IMR-90 (cell line): ENCODE measurements around the gene TSHZ1. TPM values are rescaled to one million over a fixed set of nuclear protein-coding genes. Genes with fewer than 3 reads are reported as not detected.

ENCODE experiments used
- ATAC-seq: fragments of 200-7000 bp; cut with Tn5 transposase; 2 replicates; pipeline ENCODE4 v1.9.1; 2020; ENCODE audit warnings: low read depth, mild to moderate bottlenecking, moderate library complexity
- BruUV-seq: library from RNA; stranded (reverse); fragments of 400-500 nt; replicated peaks from 2 replicates; lab custom pipeline; 2021; lab: Mats Ljungman, UMichigan
- CTCF ChIA-PET: fragments of 300-600 bp; formaldehyde crosslinking; extraction: SDS; loops from one replicate; lab custom pipeline; 2021; ENCODE audit warnings: antibody characterized with exemption; lab: Yijun Ruan, JAX
- POLR2A ChIA-PET: fragments of 300-600 bp; sonication (Branson Sonifier 250); formaldehyde crosslinking; loops from one replicate; lab custom pipeline; 2022; ENCODE audit warnings: antibody characterized with exemption; ENCODE audit not compliant: unreplicated experiment; lab: Charles Lee
- DNase-seq: peaks from one replicate; pipeline ENCODE4 v3.0.0; 2013
- H2AFZ ChIP-seq: replicated peaks from 2 replicates; pipeline ENCODE3; 2013; ENCODE audit warnings: low read length, mild to moderate bottlenecking; ENCODE audit not compliant: poor library complexity
- H2AK5ac ChIP-seq: 2 replicates; pipeline ENCODE4 v1.6.1; 2013; ENCODE audit warnings: low read depth, low read length, inconsistent platforms
- H2AK9ac ChIP-seq: replicated peaks from 2 replicates; pipeline ENCODE3; 2013; ENCODE audit warnings: mild to moderate bottlenecking, low read depth, low read length, moderate library complexity; ENCODE audit not compliant: poor library complexity
- H2BK120ac ChIP-seq: 2 replicates; pipeline ENCODE4 v1.6.1; 2013; ENCODE audit warnings: low read depth, low read length, inconsistent platforms
- H2BK15ac ChIP-seq: 3 replicates; pipeline ENCODE4 v1.6.1; 2013; ENCODE audit warnings: low read depth, low read length, inconsistent platforms
- H2BK20ac ChIP-seq: 2 replicates; pipeline ENCODE4 v1.6.1; 2013; ENCODE audit warnings: low read depth, mild to moderate bottlenecking, inconsistent platforms, low read length, moderate library complexity
- H2BK5ac ChIP-seq: 2 replicates; pipeline ENCODE4 v1.6.1; 2013; ENCODE audit warnings: mild to moderate bottlenecking, low read depth, low read length, inconsistent platforms; ENCODE audit not compliant: poor library complexity, severe bottlenecking
- H3K14ac ChIP-seq: replicated peaks from 2 replicates; pipeline ENCODE4 v1.6.1; 2013; ENCODE audit warnings: low read depth, low read length, inconsistent platforms
- H3K18ac ChIP-seq: 2 replicates; pipeline ENCODE4 v1.6.1; 2013; ENCODE audit warnings: low read depth, low read length, control low read depth
- H3K23ac ChIP-seq: 2 replicates; pipeline ENCODE4 v1.6.1; 2013; ENCODE audit warnings: low read depth, low read length, inconsistent platforms
- H3K27ac ChIP-seq: 2 replicates; pipeline ENCODE4 v1.5.1; 2013; ENCODE audit warnings: mild to moderate bottlenecking, control low read depth, low read length; ENCODE audit not compliant: insufficient read depth
- H3K27me3 ChIP-seq: 2 replicates; pipeline ENCODE4 v1.6.1; 2013; ENCODE audit warnings: low read length; ENCODE audit not compliant: control insufficient read depth, insufficient read depth
- H3K36me3 ChIP-seq: 2 replicates; pipeline ENCODE4 v1.6.1; 2013; ENCODE audit warnings: low read length, mixed read lengths; ENCODE audit not compliant: control insufficient read depth, insufficient read depth
- H3K4ac ChIP-seq: 2 replicates; pipeline ENCODE4 v1.6.1; 2013; ENCODE audit warnings: low read depth, low read length, inconsistent platforms
- H3K4me1 ChIP-seq: 2 replicates; pipeline ENCODE4 v1.6.1; 2013; ENCODE audit warnings: low read length, mixed read lengths; ENCODE audit not compliant: control insufficient read depth, insufficient read depth
- H3K4me2 ChIP-seq: 2 replicates; pipeline ENCODE4 v1.6.1; 2013; ENCODE audit warnings: low read depth, mild to moderate bottlenecking, control low read depth, low read length, moderate library complexity
- H3K4me3 ChIP-seq: 2 replicates; pipeline ENCODE4 v1.5.1; 2013; ENCODE audit warnings: low read depth, mild to moderate bottlenecking, control low read depth, low read length, moderate library complexity; ENCODE audit not compliant: insufficient read depth
- H3K56ac ChIP-seq: 2 replicates; pipeline ENCODE4 v1.6.1; 2013; ENCODE audit warnings: low read length, inconsistent platforms; ENCODE audit not compliant: insufficient read depth; ENCODE audit errors: extremely low read depth
- H3K79me1 ChIP-seq, 2 experiments: 2 replicates each; pipeline ENCODE4 v1.6.1; 2013; ENCODE audit warnings: low read length in 2 of 2, inconsistent platforms in 1 of 2, low read depth in 1 of 2
- H3K9ac ChIP-seq: 2 replicates; pipeline ENCODE4 v1.6.1; 2013; ENCODE audit warnings: low read depth, low read length, control low read depth
- H3K9me1 ChIP-seq: 2 replicates; pipeline ENCODE4 v1.6.1; 2013; ENCODE audit warnings: low read length, inconsistent platforms; ENCODE audit not compliant: insufficient read depth
- H3K9me3 ChIP-seq: 2 replicates; pipeline ENCODE4 v1.6.1; 2013; ENCODE audit warnings: low read length; ENCODE audit not compliant: control insufficient read depth, insufficient read depth
- H4K20me1 ChIP-seq: 2 replicates; pipeline ENCODE4 v1.6.1; 2013; ENCODE audit warnings: low read length, inconsistent platforms; ENCODE audit not compliant: insufficient read depth
- H4K5ac ChIP-seq: 2 replicates; pipeline ENCODE4 v1.6.1; 2013; ENCODE audit warnings: mild to moderate bottlenecking, low read depth, low read length, control low read depth
- H4K8ac ChIP-seq, 2 experiments: 2 replicates each; pipeline ENCODE4 v1.6.1; 2013; ENCODE audit warnings: low read depth in 2 of 2, low read length in 2 of 2, control low read depth in 1 of 2, inconsistent platforms in 1 of 2
- H4K91ac ChIP-seq: 2 replicates; pipeline ENCODE4 v1.6.1; 2013; ENCODE audit warnings: low read depth, low read length, inconsistent platforms; ENCODE audit not compliant: insufficient read depth
- BHLHE40 ChIP-seq: fragments of 150-350 bp; IDR thresholded peaks from 2 replicates; pipeline ENCODE4 v1.6.1; 2016; ENCODE audit warnings: mild to moderate bottlenecking, low read depth, low read length
- CEBPB ChIP-seq: IDR thresholded peaks from 2 replicates; pipeline ENCODE4 v1.6.1; 2012; ENCODE audit warnings: low read depth, low read length, improper control_type of control experiment
- CHD1 ChIP-seq: IDR thresholded peaks from 2 replicates; pipeline ENCODE4 v1.6.1; 2012; ENCODE audit warnings: low read depth, low read length, improper control_type of control experiment
- FOS ChIP-seq: fragments of 150-350 bp; IDR thresholded peaks from 2 replicates; pipeline ENCODE4 v1.6.1; 2016; ENCODE audit warnings: low read depth, low read length
- MAFK ChIP-seq: IDR thresholded peaks from 2 replicates; pipeline ENCODE4 v1.6.1; 2012; ENCODE audit warnings: low read depth, low read length, improper control_type of control experiment
- MAZ ChIP-seq: IDR thresholded peaks from 2 replicates; pipeline ENCODE4 v1.6.1; 2012; ENCODE audit warnings: low read depth, mild to moderate bottlenecking, low read length, improper control_type of control experiment, moderate library complexity, borderline replicate concordance
- MXI1 ChIP-seq: IDR thresholded peaks from 2 replicates; pipeline ENCODE4 v1.6.1; 2012; ENCODE audit warnings: low read depth, mild to moderate bottlenecking, low read length, moderate library complexity, borderline replicate concordance
- NFE2L2 ChIP-seq: fragments of 150-350 bp; IDR thresholded peaks from 2 replicates; pipeline ENCODE4 v1.6.1; 2016; ENCODE audit warnings: low read depth, mild to moderate bottlenecking, low read length
- POLR2A ChIP-seq: IDR thresholded peaks from 2 replicates; pipeline ENCODE4 v1.6.1; 2012; ENCODE audit warnings: mild to moderate bottlenecking, low read depth, low read length
- RAD21 ChIP-seq: IDR thresholded peaks from 2 replicates; pipeline ENCODE4 v1.6.1; 2012; ENCODE audit warnings: low read length, improper control_type of control experiment
- RCOR1 ChIP-seq: IDR thresholded peaks from 2 replicates; pipeline ENCODE4 v1.6.1; 2012; ENCODE audit warnings: mild to moderate bottlenecking, low read length, improper control_type of control experiment; ENCODE audit not compliant: insufficient replicate concordance
- RFX5 ChIP-seq: IDR thresholded peaks from 2 replicates; pipeline ENCODE4 v1.8.0; 2012; ENCODE audit warnings: low read depth, mild to moderate bottlenecking, low read length, moderate library complexity
- SMC3 ChIP-seq: fragments of 150-350 bp; IDR thresholded peaks from 2 replicates; pipeline ENCODE4 v1.6.1; 2016; ENCODE audit warnings: low read depth, mild to moderate bottlenecking, antibody characterized with exemption, low read length, moderate library complexity
- WGBS, 2 experiments: methylation state at CpG; one replicate each; pipeline versions ENCODE4 v1.1.5 to v1.1.7; 2013; ENCODE audit warnings: missing lambda C conversion rate in 2 of 2; ENCODE audit not compliant: insufficient read length in 1 of 2; ENCODE audit errors: extremely low coverage in 2 of 2; 5-methylcytosine and 5-hydroxymethylcytosine counted together
- dilution Hi-C: fragments of 300-500 bp; cut with HindIII; formaldehyde crosslinking; loops from one replicate; pipeline ENCODE4 v1.14.3; 2018; ENCODE audit warnings: low sequenced_read_pairs; ENCODE audit not compliant: unreplicated experiment
- in situ Hi-C: fragments of 300-500 bp; cut with MboI; formaldehyde crosslinking; loops from 3 replicates; pipeline ENCODE4 v1.14.3; 2019; ENCODE audit warnings: low sequenced_read_pairs, inconsistent platforms, mixed read lengths
- intact Hi-C: fragments of 100-400 bp; cut with micrococcal nuclease; formaldehyde crosslinking; loops from 2 replicates; pipeline ENCODE4 v1.10.0; 2022
- polyA plus RNA-seq, 3 experiments: library from polyadenylated mRNA; depleted of rRNA; stranded (reverse); fragments of >200 nt; gene quantifications; 2 replicates each; pipeline ENCODE4 v1.2.3, GENCODE V29; 2012; ENCODE audit warnings: low replicate concordance in 1 of 3
- total RNA-seq: library from RNA; depleted of rRNA; stranded (reverse); fragments of >200 nt; gene quantifications from 2 replicates; pipeline ENCODE4 v1.2.3, GENCODE V29; 2012
- TF ChIP-seq, protein P1 (sequence below): conservative IDR thresholded peaks from 2 replicates; pipeline ENCODE4 v1.5.1; 2012; ENCODE audit warnings: mild to moderate bottlenecking, low read depth, low read length, improper control_type of control experiment
- TF ChIP-seq, protein P2 (sequence below): fragments of 150-350 bp; IDR thresholded peaks from 2 replicates; pipeline ENCODE4 v1.6.1; 2016; ENCODE audit warnings: low read depth, mild to moderate bottlenecking, low read length, moderate library complexity, borderline replicate concordance

Gene TSHZ1
- total and polyA plus RNA-seq, 2 of the 4 experiments (the other 2 are of a cell fraction), result 7.1 to 10.0 TPM

- Histone ChIP-seq H2BK120ac (no peak overlapping the region), H3K4ac (no peak overlapping the region), H2BK20ac (no peak overlapping the region), H3K14ac (no peak overlapping the region), H4K5ac (no peak overlapping the region), H4K8ac (no peak overlapping the region), H2AFZ (no peak overlapping the region), H2BK15ac (no peak overlapping the region), H4K20me1 (no peaks in the 10 kb centered on the region; the same call in 1 of the 2 replicates), H3K36me3 (peaks cover 3% of the 10 kb centered on the region; the same call in 1 of the 2 replicates), H3K9me1 (peaks cover 8% of the 10 kb centered on the region; the same call in 1 of the 2 replicates), H3K79me1 (peaks cover 30 to 72% of the 10 kb centered on the region in 2 experiments), H3K23ac (no peak overlapping the region), H3K4me3 (no peak overlapping the region), H3K4me2 (no peak overlapping the region), H4K91ac (no peak overlapping the region), H2BK5ac (no peak overlapping the region), H3K9me3 (no peaks in the 10 kb centered on the region), H3K18ac (no peak overlapping the region), H3K4me1 (peaks cover 10% of the 10 kb centered on the region), H3K56ac (no peak overlapping the region), H3K27me3 (no peaks in the 10 kb centered on the region), H2AK9ac (no peak overlapping the region), H2AK5ac (no peak overlapping the region), H3K27ac (no peak overlapping the region), H3K9ac (no peak overlapping the region)
- 53% methylated on average over 2 of the region's 11 CpGs; no CpG with 5 or more reads in 1 of the 2 experiments for WGBS, 2 experiments
- in situ Hi-C loops (no loop called here), dilution Hi-C loops (no loop called here), intact Hi-C loops (no loop called here)
- DNase-seq (no peak), ATAC-seq (0 out of 2 replicates have a peak, but pooled peaks have one; percentile 8)
- BruUV-seq, result no TSS peak
- ChIA-PET CTCF (no interaction called here), POLR2A (no interaction called here)
- TF ChIP-seq RAD21 (no peak), SMC3 (no peak), POLR2A (no peak), MAZ (no peak), MXI1 (no peak), NFE2L2 (no peak), RCOR1 (no peak), CEBPB (no peak), MAFK (no peak), CHD1 (no peak), RFX5 (no peak), BHLHE40 (no peak), FOS (no peak)
- TF ChIP-seq, protein P1, sequence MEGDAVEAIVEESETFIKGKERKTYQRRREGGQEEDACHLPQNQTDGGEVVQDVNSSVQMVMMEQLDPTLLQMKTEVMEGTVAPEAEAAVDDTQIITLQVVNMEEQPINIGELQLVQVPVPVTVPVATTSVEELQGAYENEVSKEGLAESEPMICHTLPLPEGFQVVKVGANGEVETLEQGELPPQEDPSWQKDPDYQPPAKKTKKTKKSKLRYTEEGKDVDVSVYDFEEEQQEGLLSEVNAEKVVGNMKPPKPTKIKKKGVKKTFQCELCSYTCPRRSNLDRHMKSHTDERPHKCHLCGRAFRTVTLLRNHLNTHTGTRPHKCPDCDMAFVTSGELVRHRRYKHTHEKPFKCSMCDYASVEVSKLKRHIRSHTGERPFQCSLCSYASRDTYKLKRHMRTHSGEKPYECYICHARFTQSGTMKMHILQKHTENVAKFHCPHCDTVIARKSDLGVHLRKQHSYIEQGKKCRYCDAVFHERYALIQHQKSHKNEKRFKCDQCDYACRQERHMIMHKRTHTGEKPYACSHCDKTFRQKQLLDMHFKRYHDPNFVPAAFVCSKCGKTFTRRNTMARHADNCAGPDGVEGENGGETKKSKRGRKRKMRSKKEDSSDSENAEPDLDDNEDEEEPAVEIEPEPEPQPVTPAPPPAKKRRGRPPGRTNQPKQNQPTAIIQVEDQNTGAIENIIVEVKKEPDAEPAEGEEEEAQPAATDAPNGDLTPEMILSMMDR, result no peak
- TF ChIP-seq, protein P2, sequence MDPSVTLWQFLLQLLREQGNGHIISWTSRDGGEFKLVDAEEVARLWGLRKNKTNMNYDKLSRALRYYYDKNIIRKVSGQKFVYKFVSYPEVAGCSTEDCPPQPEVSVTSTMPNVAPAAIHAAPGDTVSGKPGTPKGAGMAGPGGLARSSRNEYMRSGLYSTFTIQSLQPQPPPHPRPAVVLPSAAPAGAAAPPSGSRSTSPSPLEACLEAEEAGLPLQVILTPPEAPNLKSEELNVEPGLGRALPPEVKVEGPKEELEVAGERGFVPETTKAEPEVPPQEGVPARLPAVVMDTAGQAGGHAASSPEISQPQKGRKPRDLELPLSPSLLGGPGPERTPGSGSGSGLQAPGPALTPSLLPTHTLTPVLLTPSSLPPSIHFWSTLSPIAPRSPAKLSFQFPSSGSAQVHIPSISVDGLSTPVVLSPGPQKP, result no peak
Observed at GRCh38 chr18:75227535-75228296, 17.1 kb downstream of the TSHZ1 start.
